ENCODE measurements around the gene IL18RAP.

IL18RAP gene

GRCh38 chr2:102399499-102400141 is 23.3 kb upstream of the IL18RAP start:
- no peak for DNase-seq (ENCODE audit: low read depth)
- no peak overlapping the region for H3K4me3 ChIP-seq (ENCODE audit: control insufficient read depth, low read depth, low read length)
- TF ChIP-seq CTCF (conservative IDR thresholded peaks at IDR 0.05; ENCODE audit: control insufficient read depth, insufficient read depth, low read depth, low read length), result no peak

- no peak for DNase-seq (ENCODE audit: low read depth)
- no peak overlapping the region for H3K4me3 ChIP-seq (ENCODE audit: control insufficient read depth, low read depth, low read length)
- TF ChIP-seq CTCF (conservative IDR thresholded peaks at IDR 0.05; ENCODE audit: control insufficient read depth, insufficient read depth, low read depth, low read length), result no peak
These were observed 21.5 kb upstream of the IL18RAP start for GRCh38 chr2:102401456-102401855.

GRCh38 chr2:102401865-102402264 is 21.1 kb upstream of the IL18RAP start:
- no peak overlapping the region for H3K4me3 ChIP-seq (ENCODE audit: control insufficient read depth, low read depth, low read length)
- DNase-seq (ENCODE audit: low read depth), result no peak
- TF ChIP-seq CTCF (conservative IDR thresholded peaks at IDR 0.05; ENCODE audit: control insufficient read depth, insufficient read depth, low read depth, low read length), result no peak

GRCh38 chr2:102410952-102411351 is 12.0 kb upstream of the IL18RAP start:
- no peak overlapping the region for H3K4me3 ChIP-seq (ENCODE audit: control insufficient read depth, low read depth, low read length)
- no peak for TF ChIP-seq CTCF (conservative IDR thresholded peaks at IDR 0.05; ENCODE audit: control insufficient read depth, insufficient read depth, low read depth, low read length)
- no peak for DNase-seq (ENCODE audit: low read depth)

- no peak for DNase-seq (ENCODE audit: low read depth)
- H3K4me3 ChIP-seq (ENCODE audit: control insufficient read depth, low read depth, low read length), result no peak overlapping the region
- TF ChIP-seq CTCF (conservative IDR thresholded peaks at IDR 0.05; ENCODE audit: control insufficient read depth, insufficient read depth, low read depth, low read length), result no peak
These were observed 10.8 kb upstream of the IL18RAP start for GRCh38 chr2:102412199-102412598.

GRCh38 chr2:102417946-102418345 is 5.0 kb upstream of the IL18RAP start:
- no peak for DNase-seq (ENCODE audit: low read depth)
- no peak for TF ChIP-seq CTCF (conservative IDR thresholded peaks at IDR 0.05; ENCODE audit: control insufficient read depth, insufficient read depth, low read depth, low read length)
- no peak overlapping the region for H3K4me3 ChIP-seq (ENCODE audit: control insufficient read depth, low read depth, low read length)
